ENCODE results near the gene VPS11. TPM values are rescaled to one million over a fixed set of nuclear protein-coding genes. Genes with fewer than 3 reads are reported as not detected.

Gene VPS11
- polyA plus RNA-seq, 3 donors = 28.6 to 56.6 (median 43.3) TPM

DNA sequence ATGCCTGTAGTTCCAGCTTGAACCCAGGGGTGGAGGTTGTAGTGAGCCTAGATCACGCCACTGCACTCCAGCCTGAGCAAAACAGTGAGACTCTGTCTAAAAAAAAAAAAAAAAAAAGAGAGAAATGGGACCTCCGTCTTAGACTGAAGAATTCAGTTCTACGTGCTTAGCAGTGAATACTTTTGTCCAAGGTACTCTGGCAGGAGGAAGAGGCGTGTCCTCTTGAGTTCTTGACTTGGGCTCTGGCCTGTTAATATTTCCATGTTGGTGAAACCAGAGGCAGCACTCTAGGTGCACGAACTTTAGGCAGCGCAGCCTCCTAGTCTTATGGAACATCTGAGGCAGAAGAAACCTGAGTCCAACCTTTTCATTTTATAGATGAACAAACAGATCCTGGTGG is 19.5 kb downstream of the VPS11 start:
- no peaks in the 10 kb centered on the region for H3K9me3 Mint-ChIP-seq
- Histone ChIP-seq H2AFZ (ENCODE audit: insufficient read depth, low read depth, low read length, poor library complexity, severe bottlenecking) (no peak overlapping the region), H3K27me3 (ENCODE audit: control insufficient read depth in 2 of 2, insufficient read depth in 2 of 2, low read length in 2 of 2) (no peaks in the 10 kb centered on the region), H3K4me2 (replicated peaks; ENCODE audit: extremely low read depth, low read length, poor library complexity, severe bottlenecking) (no peak overlapping the region), H3K36me3 (replicated peaks in 1 of 2; ENCODE audit: control insufficient read depth in 1 of 2, insufficient read depth in 2 of 2, low read length in 2 of 2) (peaks cover 6 to 9% of the 10 kb centered on the region in 2 donors), H3K9ac (ENCODE audit: insufficient read depth, low read length, poor library complexity, severe bottlenecking) (no peak overlapping the region), H3K4me1 (ENCODE audit: control insufficient read depth in 1 of 2, insufficient read depth in 2 of 2, low read length in 2 of 2) (peaks cover 34 to 49% of the 10 kb centered on the region in 2 donors), H3K79me2 (ENCODE audit: insufficient read depth, low read length) (peaks cover 37% of the 10 kb centered on the region), H3K27ac (ENCODE audit: low read depth in 1 of 2, low read length in 2 of 2) (no peak overlapping the region), H3K4me3 (replicated peaks in 1 of 3; ENCODE audit: low read depth in 2 of 3, low read length in 3 of 3) (no peak overlapping the region), H3K9me3 (replicated peaks in 1 of 2; ENCODE audit: control insufficient read depth in 1 of 2, insufficient read depth in 1 of 2, low read length in 2 of 2) (no peaks in the 10 kb centered on the region), H4K20me1 (ENCODE audit: insufficient read depth, low read length) (no peaks in the 10 kb centered on the region)
- intact Hi-C loops (cut with micrococcal nuclease) = loop anchor here in 1 of 2 donors (5.0 kb wide), 1 partner anchor 35 kb away; the partner anchor contains the start of gene HINFP
- H3K4me1 Mint-ChIP-seq = peaks cover 48% of the 10 kb centered on the region
- no peak for DNase-seq
- H3K4me3 Mint-ChIP-seq = no peak overlapping the region
- 87% methylated on average over 6 of the region's 6 CpGs for WGBS (ENCODE audit: insufficient coverage)
- peaks cover 0 to 3% (median 1%) of the 10 kb centered on the region in 3 donors for H3K27me3 Mint-ChIP-seq (ENCODE audit: low read depth in 3 of 3)
- H3K27ac Mint-ChIP-seq = peak overlapping the region in 1 of 7 donors; percentile 60
- TF ChIP-seq, protein P1, sequence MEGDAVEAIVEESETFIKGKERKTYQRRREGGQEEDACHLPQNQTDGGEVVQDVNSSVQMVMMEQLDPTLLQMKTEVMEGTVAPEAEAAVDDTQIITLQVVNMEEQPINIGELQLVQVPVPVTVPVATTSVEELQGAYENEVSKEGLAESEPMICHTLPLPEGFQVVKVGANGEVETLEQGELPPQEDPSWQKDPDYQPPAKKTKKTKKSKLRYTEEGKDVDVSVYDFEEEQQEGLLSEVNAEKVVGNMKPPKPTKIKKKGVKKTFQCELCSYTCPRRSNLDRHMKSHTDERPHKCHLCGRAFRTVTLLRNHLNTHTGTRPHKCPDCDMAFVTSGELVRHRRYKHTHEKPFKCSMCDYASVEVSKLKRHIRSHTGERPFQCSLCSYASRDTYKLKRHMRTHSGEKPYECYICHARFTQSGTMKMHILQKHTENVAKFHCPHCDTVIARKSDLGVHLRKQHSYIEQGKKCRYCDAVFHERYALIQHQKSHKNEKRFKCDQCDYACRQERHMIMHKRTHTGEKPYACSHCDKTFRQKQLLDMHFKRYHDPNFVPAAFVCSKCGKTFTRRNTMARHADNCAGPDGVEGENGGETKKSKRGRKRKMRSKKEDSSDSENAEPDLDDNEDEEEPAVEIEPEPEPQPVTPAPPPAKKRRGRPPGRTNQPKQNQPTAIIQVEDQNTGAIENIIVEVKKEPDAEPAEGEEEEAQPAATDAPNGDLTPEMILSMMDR (IDR thresholded peaks at IDR 0.05) = no peak
- H3K36me3 Mint-ChIP-seq = peaks cover 11 to 18% of the 10 kb centered on the region in 2 donors

DNA sequence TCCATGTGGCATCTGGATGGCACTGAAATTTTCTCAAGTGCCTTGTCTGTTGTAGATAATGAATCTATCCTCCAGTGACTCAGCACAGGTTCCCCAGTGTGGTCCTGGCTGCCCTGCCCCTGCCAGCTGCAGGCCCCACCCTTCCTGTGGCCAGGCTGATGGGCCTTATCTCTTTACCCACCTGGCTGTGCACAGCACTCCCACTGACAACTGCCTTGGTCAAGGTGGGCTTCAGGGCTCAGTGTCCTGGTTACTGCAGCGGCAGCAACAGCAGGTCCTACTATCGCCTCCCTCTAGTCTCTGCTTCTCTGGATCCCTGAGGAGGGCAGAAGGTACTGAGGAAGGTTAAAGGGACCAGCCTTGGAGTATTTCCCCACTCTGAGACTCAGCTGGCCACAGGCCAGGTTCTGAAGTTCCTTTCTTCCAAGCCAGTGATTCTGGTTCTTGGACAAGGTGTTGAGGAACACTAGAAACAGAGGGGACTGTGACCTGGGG is 20.2 kb downstream of the VPS11 start:
- Histone ChIP-seq H2AFZ (ENCODE audit: insufficient read depth, low read depth, low read length, poor library complexity, severe bottlenecking) (no peak overlapping the region), H3K27me3 (ENCODE audit: control insufficient read depth in 2 of 2, insufficient read depth in 2 of 2, low read length in 2 of 2) (no peaks in the 10 kb centered on the region), H3K9ac (ENCODE audit: insufficient read depth, low read length, poor library complexity, severe bottlenecking) (no peak overlapping the region), H3K4me2 (replicated peaks; ENCODE audit: extremely low read depth, low read length, poor library complexity, severe bottlenecking) (no peak overlapping the region), H3K4me3 (replicated peaks in 1 of 3; ENCODE audit: low read depth in 2 of 3, low read length in 3 of 3) (no peak overlapping the region), H4K20me1 (ENCODE audit: insufficient read depth, low read length) (no peaks in the 10 kb centered on the region), H3K27ac (ENCODE audit: low read depth in 1 of 2, low read length in 2 of 2) (no peak overlapping the region), H3K4me1 (ENCODE audit: control insufficient read depth in 1 of 2, insufficient read depth in 2 of 2, low read length in 2 of 2) (peaks cover 41 to 56% of the 10 kb centered on the region in 2 donors), H3K79me2 (ENCODE audit: insufficient read depth, low read length) (peaks cover 43% of the 10 kb centered on the region), H3K36me3 (replicated peaks in 1 of 2; ENCODE audit: control insufficient read depth in 1 of 2, insufficient read depth in 2 of 2, low read length in 2 of 2) (peaks cover 0 to 6% of the 10 kb centered on the region in 2 donors), H3K9me3 (replicated peaks in 1 of 2; ENCODE audit: control insufficient read depth in 1 of 2, insufficient read depth in 1 of 2, low read length in 2 of 2) (no peaks in the 10 kb centered on the region)
- intact Hi-C loops (cut with micrococcal nuclease) = loop anchor here in 1 of 2 donors (5.0 kb wide), 1 partner anchor 35 kb away; the partner anchor contains the start of gene HINFP
- DNase-seq = no peak
- TF ChIP-seq, protein P1 (IDR thresholded peaks at IDR 0.05) = no peak
- peak overlapping the region in 1 of 7 donors; percentile 25 for H3K27ac Mint-ChIP-seq
- H3K36me3 Mint-ChIP-seq = peaks cover 10 to 17% of the 10 kb centered on the region in 2 donors
- WGBS (ENCODE audit: insufficient coverage) = no CpG with 5 or more reads among the region's 2 CpGs
- no peaks in the 10 kb centered on the region for H3K9me3 Mint-ChIP-seq
- H3K4me3 Mint-ChIP-seq = no peak overlapping the region
- peaks cover 55% of the 10 kb centered on the region for H3K4me1 Mint-ChIP-seq
- peaks cover 0 to 3% (median 1%) of the 10 kb centered on the region in 3 donors for H3K27me3 Mint-ChIP-seq (ENCODE audit: low read depth in 3 of 3)

Measured in CD14-positive monocyte (primary cell).